Kidney (tissue), 14 donors: ENCODE results near the gene RAPGEF4. TPM values are rescaled to one million over a fixed set of nuclear protein-coding genes. Genes with fewer than 3 reads are reported as not detected.

Source experiments
- DNase-seq, 5 donors: peaks; one replicate each; pipeline ENCODE4 v3.0.0-alpha.2; 2013 to 2020
- FAIRE-seq: peaks from 2 replicates; lab custom pipeline; 2012; peaks lifted over from hg19 to GRCh38; lab: Jason Lieb, UNC
- H3K27ac ChIP-seq, 2 donors: one replicate each; pipeline ENCODE4 v1.7.0; 2013; ENCODE audit warnings: low read depth in 2 of 2, low read length in 2 of 2, inconsistent platforms in 1 of 2
- H3K27me3 ChIP-seq: one replicate; pipeline ENCODE4 v1.7.1; 2013; ENCODE audit warnings: low read length, inconsistent platforms; ENCODE audit not compliant: control insufficient read depth, insufficient read depth
- H3K36me3 ChIP-seq, 3 donors: one replicate each; pipeline versions ENCODE4 v1.7.0 to v1.7.1; 2013; ENCODE audit warnings: low read length in 3 of 3, control low read depth in 1 of 3, inconsistent platforms in 1 of 3; ENCODE audit not compliant: insufficient read depth in 3 of 3, control insufficient read depth in 2 of 3
- H3K4me1 ChIP-seq, 3 donors: one replicate each; pipeline versions ENCODE4 v1.7.0 to v1.7.1; 2013; ENCODE audit warnings: low read length in 3 of 3, inconsistent platforms in 1 of 3, low read depth in 1 of 3; ENCODE audit not compliant: control insufficient read depth in 2 of 3, insufficient read depth in 2 of 3
- H3K4me3 ChIP-seq, 3 donors: one replicate each; pipeline versions ENCODE4 v1.7.0 to v1.8.1; 2013; ENCODE audit warnings: low read length in 3 of 3, control low read depth in 1 of 3, inconsistent platforms in 1 of 3
- H3K9ac ChIP-seq, 3 donors: one replicate each; pipeline versions ENCODE4 v1.7.0 to v1.7.1; 2013; ENCODE audit warnings: low read length in 3 of 3, control low read depth in 1 of 3, inconsistent platforms in 1 of 3
- H3K9me3 ChIP-seq, 3 donors: one replicate each; pipeline versions ENCODE4 v1.7.0 to v1.7.1; 2013; ENCODE audit warnings: low read length in 3 of 3, control low read depth in 1 of 3, inconsistent platforms in 1 of 3; ENCODE audit not compliant: control insufficient read depth in 2 of 3, insufficient read depth in 1 of 3
- intact Hi-C: fragments of 100-400 bp; cut with DNase I; formaldehyde crosslinking; loops from one replicate; pipeline ENCODE4 v1.11.1; 2022
- polyA plus RNA-seq: library from polyadenylated mRNA; stranded (reverse); fragments of 350-450 nt; fragmentation: Illumina TruSeq; extraction: RNeasy Lipid Tissue Mini Kit (QIAGEN cat#74804); gene quantifications from one replicate; pipeline ENCODE4 v1.2.3, GENCODE V29; 2014; ENCODE audit warnings: low read depth, low replicate concordance; ENCODE audit not compliant: insufficient read depth
- total RNA-seq: library from RNA; stranded (reverse); fragmentation: NEBNext Ultra II Directional; extraction: Animal tissue kit (Norgen Biotek cat#: 25700); gene quantifications from one replicate; pipeline ENCODE4 v1.2.1, GENCODE V29; 2021
- TF ChIP-seq, protein P1 (sequence below): IDR thresholded peaks from 3 replicates; pipeline ENCODE4 v1.5.1; 2012; ENCODE audit warnings: mild to moderate bottlenecking, moderate library complexity, borderline replicate concordance; ENCODE audit not compliant: insufficient read depth; ENCODE audit errors: extremely low read depth
- donor health status: control.
- donor health status: control.
- donor health status: control.
- donor health status: control.
- donor health status: control.
- donor health status: DM: yes; HTN: yes; CAD: no.
- donor health status: Normal renal cell carcinoma (clear cell type).

The RAPGEF4 gene
- total and polyA plus RNA-seq, 2 donors from 2014 or later: 3.8 to 13.6 TPM

DNA sequence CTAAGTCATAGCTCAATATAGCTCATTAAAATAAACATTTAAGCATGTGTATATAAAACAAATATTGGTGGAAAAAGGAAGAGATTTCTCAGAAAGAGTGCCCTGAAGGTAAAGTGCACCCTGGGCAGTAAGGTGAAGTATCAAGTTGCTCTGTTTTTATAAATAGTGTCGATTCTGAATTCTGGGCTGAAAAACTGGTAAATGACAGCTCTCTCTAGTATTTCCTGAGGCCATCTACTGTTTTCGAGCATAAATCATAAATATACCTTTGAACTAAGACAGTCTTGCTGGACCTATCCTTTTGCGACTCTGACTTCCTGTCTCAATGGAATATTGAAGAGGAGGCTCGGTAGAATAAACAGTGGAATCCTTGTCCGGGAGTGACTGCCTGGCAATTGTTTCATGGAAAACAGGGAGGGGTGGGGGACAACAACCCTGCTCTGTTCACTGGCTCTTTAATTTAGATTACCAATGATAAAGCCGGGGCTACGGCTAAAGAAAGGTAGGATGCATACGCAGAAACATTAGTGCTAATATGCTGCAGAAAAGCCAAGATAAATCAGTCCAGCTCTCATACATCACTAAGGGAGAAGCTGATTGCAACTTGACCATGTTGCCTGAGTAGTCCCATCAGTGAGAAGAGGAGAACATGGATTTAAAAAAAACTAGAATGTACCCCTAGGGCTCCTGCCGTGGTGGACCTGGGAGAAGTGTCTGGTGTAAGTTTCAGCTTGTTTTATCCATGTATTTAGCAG, 124.1 kb downstream of the RAPGEF4 start:
- TF ChIP-seq, protein P1, sequence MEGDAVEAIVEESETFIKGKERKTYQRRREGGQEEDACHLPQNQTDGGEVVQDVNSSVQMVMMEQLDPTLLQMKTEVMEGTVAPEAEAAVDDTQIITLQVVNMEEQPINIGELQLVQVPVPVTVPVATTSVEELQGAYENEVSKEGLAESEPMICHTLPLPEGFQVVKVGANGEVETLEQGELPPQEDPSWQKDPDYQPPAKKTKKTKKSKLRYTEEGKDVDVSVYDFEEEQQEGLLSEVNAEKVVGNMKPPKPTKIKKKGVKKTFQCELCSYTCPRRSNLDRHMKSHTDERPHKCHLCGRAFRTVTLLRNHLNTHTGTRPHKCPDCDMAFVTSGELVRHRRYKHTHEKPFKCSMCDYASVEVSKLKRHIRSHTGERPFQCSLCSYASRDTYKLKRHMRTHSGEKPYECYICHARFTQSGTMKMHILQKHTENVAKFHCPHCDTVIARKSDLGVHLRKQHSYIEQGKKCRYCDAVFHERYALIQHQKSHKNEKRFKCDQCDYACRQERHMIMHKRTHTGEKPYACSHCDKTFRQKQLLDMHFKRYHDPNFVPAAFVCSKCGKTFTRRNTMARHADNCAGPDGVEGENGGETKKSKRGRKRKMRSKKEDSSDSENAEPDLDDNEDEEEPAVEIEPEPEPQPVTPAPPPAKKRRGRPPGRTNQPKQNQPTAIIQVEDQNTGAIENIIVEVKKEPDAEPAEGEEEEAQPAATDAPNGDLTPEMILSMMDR: no peak
- DNase-seq (no peak), FAIRE-seq (no peak)
- H3K27ac ChIP-seq: peak overlapping the region; percentile 8 to 17
- no peaks in the 10 kb centered on the region for H3K27me3 ChIP-seq
- H3K9ac ChIP-seq: no peak overlapping the region
- H3K36me3 ChIP-seq: no peaks in the 10 kb centered on the region
- H3K4me1 ChIP-seq: peaks cover 0 to 2% (median 0%) of the 10 kb centered on the region in 3 donors
- intact Hi-C loops: no loop called here
- H3K9me3 ChIP-seq: no peaks in the 10 kb centered on the region
- peak overlapping the region in 1 of 3 donors; percentile 35 for H3K4me3 ChIP-seq

DNA sequence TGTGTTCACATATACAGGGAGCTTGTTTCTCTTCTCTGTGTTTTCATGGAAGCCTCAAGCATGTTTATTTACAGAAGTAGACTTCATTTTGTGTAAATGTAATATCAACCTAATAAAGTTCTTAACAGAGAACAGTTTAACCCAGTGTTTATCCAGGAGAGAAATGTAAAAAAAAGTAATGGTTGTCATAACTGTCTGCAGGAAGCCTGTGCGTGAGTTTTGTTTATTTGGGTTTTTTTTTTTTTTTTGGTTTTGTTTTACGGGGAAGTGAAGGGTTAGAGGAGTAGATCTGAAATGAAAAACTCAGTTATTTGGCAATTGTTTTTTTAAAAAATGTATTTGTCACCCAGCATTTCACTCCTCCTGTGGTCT, 124.7 kb downstream of the RAPGEF4 start:
- H3K4me3 ChIP-seq: peak overlapping the region in 1 of 3 donors; percentile 35
- no peaks in the 10 kb centered on the region for H3K9me3 ChIP-seq
- FAIRE-seq (no peak), DNase-seq (no peak)
- no peak overlapping the region for H3K9ac ChIP-seq
- no peaks in the 10 kb centered on the region for H3K36me3 ChIP-seq
- no peaks in the 10 kb centered on the region for H3K27me3 ChIP-seq
- peaks cover 0 to 2% (median 0%) of the 10 kb centered on the region in 3 donors for H3K4me1 ChIP-seq
- peak overlapping the region; percentile 8 to 17 for H3K27ac ChIP-seq
- TF ChIP-seq, protein P1: no peak
- intact Hi-C loops: no loop called here

DNA sequence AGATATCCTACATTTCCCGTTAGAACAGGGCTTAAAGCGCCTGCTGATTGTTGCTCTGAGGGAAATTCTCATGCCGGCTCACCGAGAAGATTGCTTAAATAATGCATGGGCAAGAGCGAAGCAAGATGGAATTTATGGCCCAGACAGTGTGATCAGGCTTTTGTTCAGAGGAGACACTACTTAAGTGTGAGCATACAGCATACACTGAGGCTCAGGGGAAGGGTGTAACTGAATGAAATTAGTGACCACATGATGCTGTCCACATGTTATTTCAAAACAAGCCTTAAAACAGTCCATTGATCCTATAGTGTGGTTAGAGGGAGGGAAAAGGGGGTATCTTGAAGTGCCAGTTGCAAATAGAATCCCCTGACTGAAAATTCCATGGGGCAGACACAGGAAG, 125.5 kb downstream of the RAPGEF4 start:
- H3K4me1 ChIP-seq: peaks cover 0 to 2% (median 0%) of the 10 kb centered on the region in 3 donors
- H3K9ac ChIP-seq: no peak overlapping the region
- H3K27ac ChIP-seq: peak overlapping the region in 1 of 2 donors; percentile 25
- TF ChIP-seq, protein P1: no peak
- no peaks in the 10 kb centered on the region for H3K27me3 ChIP-seq
- no peaks in the 10 kb centered on the region for H3K36me3 ChIP-seq
- H3K4me3 ChIP-seq: no peak overlapping the region
- DNase-seq (no peak), FAIRE-seq (no peak)
- no peaks in the 10 kb centered on the region for H3K9me3 ChIP-seq
- intact Hi-C loops: no loop called here
